ENCODE results near the gene PLCXD1.
"Not testable (repeated sequence)": the region's sequence is repeated elsewhere in the genome, so short reads cannot be mapped to it uniquely, and the experiment has no call there.

PLCXD1 gene

GRCh38 chrX:300334-300733, 19.2 kb downstream of the PLCXD1 start:
- DNase-seq (ENCODE audit: low spot score) = no peak
- in situ Hi-C loops (cut with MboI; ENCODE audit: low pct_unique_long_range_greater_than_20kb, low sequenced_read_pairs, unreplicated experiment) = no loop called here
- TF ChIP-seq CTCF (IDR thresholded peaks at IDR 0.05; ENCODE audit: extremely low read depth, insufficient read depth, missing control alignments) = no peak

- TF ChIP-seq CTCF (IDR thresholded peaks at IDR 0.05; ENCODE audit: extremely low read depth, insufficient read depth, missing control alignments) = no peak
- in situ Hi-C loops (cut with MboI; ENCODE audit: low pct_unique_long_range_greater_than_20kb, low sequenced_read_pairs, unreplicated experiment) = no loop called here
- DNase-seq (ENCODE audit: low spot score) = no peak
These were observed 21.8 kb downstream of the PLCXD1 start for GRCh38 chrX:302975-303374.

- DNase-seq (ENCODE audit: low spot score) = not testable (repeated sequence)
These were observed 24.8 kb downstream of the PLCXD1 start for GRCh38 chrX:305781-306613.

GRCh38 chrX:306614-307251, 25.6 kb downstream of the PLCXD1 start:
- DNase-seq (ENCODE audit: low spot score); in situ Hi-C loops (cut with MboI; ENCODE audit: low pct_unique_long_range_greater_than_20kb, low sequenced_read_pairs, unreplicated experiment): not testable (repeated sequence)

More at GRCh38 chrX:305781-306613, 24.8 kb downstream of the PLCXD1 start:
- in situ Hi-C loops (cut with MboI; ENCODE audit: low pct_unique_long_range_greater_than_20kb, low sequenced_read_pairs, unreplicated experiment) = not testable (repeated sequence)

- no peak for DNase-seq (ENCODE audit: low spot score)
- in situ Hi-C loops (cut with MboI; ENCODE audit: low pct_unique_long_range_greater_than_20kb, low sequenced_read_pairs, unreplicated experiment) = no loop called here
- TF ChIP-seq CTCF (IDR thresholded peaks at IDR 0.05; ENCODE audit: extremely low read depth, insufficient read depth, missing control alignments) = no peak
These were observed 26.3 kb downstream of the PLCXD1 start for GRCh38 chrX:307261-308111.

- in situ Hi-C loops (cut with MboI; ENCODE audit: low pct_unique_long_range_greater_than_20kb, low sequenced_read_pairs, unreplicated experiment) = no loop called here
- DNase-seq (ENCODE audit: low spot score) = no peak
- no peak for TF ChIP-seq CTCF (IDR thresholded peaks at IDR 0.05; ENCODE audit: extremely low read depth, insufficient read depth, missing control alignments)
These were observed 27.8 kb downstream of the PLCXD1 start for GRCh38 chrX:308821-309520.

GRCh38 chrX:310621-311155, 29.5 kb downstream of the PLCXD1 start:
- no peak for TF ChIP-seq CTCF (IDR thresholded peaks at IDR 0.05; ENCODE audit: extremely low read depth, insufficient read depth, missing control alignments)
- DNase-seq (ENCODE audit: low spot score) = no peak
- in situ Hi-C loops (cut with MboI; ENCODE audit: low pct_unique_long_range_greater_than_20kb, low sequenced_read_pairs, unreplicated experiment) = no loop called here
